ENCODE measurements around the gene MAPK4. TPM values are rescaled to one million over a fixed set of nuclear protein-coding genes. Genes with fewer than 3 reads are reported as not detected.

Gene MAPK4
- polyA plus RNA-seq, 1 experiment, result not detected

- POLR2A ChIA-PET, result no interaction called here
- no peak for TF ChIP-seq CTCF (IDR thresholded peaks at IDR 0.05; ENCODE audit: low read depth, low read length)
Observed at GRCh38 chr18:50722311-50722710, 162.4 kb downstream of the MAPK4 start.

GRCh38 chr18:50724751-50725151 is 164.9 kb downstream of the MAPK4 start:
- H3K27me3 ChIP-seq (ENCODE audit: control insufficient read depth, insufficient read depth, low read length), result no peaks in the 10 kb centered on the region
- CTCF ChIA-PET, result interaction anchor here (0.6 kb wide), 1 partner anchor 442 kb away, joined by 8 read pairs; no protein-coding TSS in a partner anchor
- TF ChIP-seq CTCF (IDR thresholded peaks at IDR 0.05; ENCODE audit: low read depth, low read length), result no peak
- DNase-seq (ENCODE audit: low read depth, low spot score), result no peak
- POLR2A ChIA-PET, result no interaction called here
- peaks cover 4% of the 10 kb centered on the region; the same call in 1 of the 2 replicates for H3K9me3 ChIP-seq (ENCODE audit: control insufficient read depth, insufficient read depth, low read length)
- H3K4me3 ChIP-seq (ENCODE audit: low read depth, low read length), result no peak overlapping the region
- no peak overlapping the region for H3K27ac ChIP-seq (ENCODE audit: low read depth, low read length)

More at GRCh38 chr18:50722311-50722710, 162.4 kb downstream of the MAPK4 start:
- no peak for DNase-seq (ENCODE audit: low read depth, low spot score)
- CTCF ChIA-PET, result no interaction called here
- H3K27me3 ChIP-seq (ENCODE audit: control insufficient read depth, insufficient read depth, low read length), result no peaks in the 10 kb centered on the region
- H3K27ac ChIP-seq (ENCODE audit: low read depth, low read length), result no peak overlapping the region
- no peak overlapping the region for H3K4me3 ChIP-seq (ENCODE audit: low read depth, low read length)
- no peaks in the 10 kb centered on the region for H3K9me3 ChIP-seq (ENCODE audit: control insufficient read depth, insufficient read depth, low read length)

GRCh38 chr18:50726960-50727589 is 167.2 kb downstream of the MAPK4 start:
- peaks cover 4% of the 10 kb centered on the region; the same call in 1 of the 2 replicates for H3K9me3 ChIP-seq (ENCODE audit: control insufficient read depth, insufficient read depth, low read length)
- no peak overlapping the region for H3K4me3 ChIP-seq (ENCODE audit: low read depth, low read length)
- POLR2A ChIA-PET, result no interaction called here
- no peak for DNase-seq (ENCODE audit: low read depth, low spot score)
- H3K27ac ChIP-seq (ENCODE audit: low read depth, low read length), result no peak overlapping the region
- H3K27me3 ChIP-seq (ENCODE audit: control insufficient read depth, insufficient read depth, low read length), result no peaks in the 10 kb centered on the region
- CTCF ChIA-PET, result no interaction called here
- TF ChIP-seq CTCF (IDR thresholded peaks at IDR 0.05; ENCODE audit: low read depth, low read length), result no peak

- no peak for TF ChIP-seq CTCF (IDR thresholded peaks at IDR 0.05; ENCODE audit: low read depth, low read length)
- Histone ChIP-seq H3K4me3 (ENCODE audit: low read depth, low read length) (no peak overlapping the region), H3K27ac (ENCODE audit: low read depth, low read length) (no peak overlapping the region), H3K27me3 (ENCODE audit: control insufficient read depth, insufficient read depth, low read length) (no peaks in the 10 kb centered on the region), H3K9me3 (ENCODE audit: control insufficient read depth, insufficient read depth, low read length) (peaks cover 4% of the 10 kb centered on the region; the same call in 1 of the 2 replicates)
- no peak for DNase-seq (ENCODE audit: low read depth, low spot score)
- CTCF ChIA-PET, result no interaction called here
- POLR2A ChIA-PET, result no interaction called here
Observed at GRCh38 chr18:50727721-50728471, 168.0 kb downstream of the MAPK4 start.

DNA sequence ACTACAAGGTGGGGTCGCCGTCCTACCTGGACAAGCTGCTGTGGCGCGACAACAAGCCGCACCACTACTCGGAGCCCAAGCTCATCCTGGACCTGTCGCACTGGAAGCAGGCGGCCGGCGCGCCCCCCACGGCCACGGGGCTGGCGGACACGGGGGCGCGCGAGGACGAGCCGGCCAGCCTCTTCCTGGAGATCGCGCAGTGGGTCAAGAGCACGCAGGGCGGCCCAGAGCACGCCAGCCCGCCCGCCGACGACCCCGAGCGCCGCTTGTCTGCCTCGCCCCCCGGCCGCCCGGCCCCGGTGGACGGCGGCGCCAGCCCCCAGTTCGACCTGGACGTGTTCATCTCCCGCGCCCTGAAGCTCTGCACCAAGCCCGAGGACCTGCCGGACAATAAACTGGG is 169.5 kb downstream of the MAPK4 start:
- ChIA-PET POLR2A (no interaction called here), CTCF (no interaction called here)
- TF ChIP-seq CTCF (IDR thresholded peaks at IDR 0.05; ENCODE audit: low read depth, low read length), result no peak
- Histone ChIP-seq H3K9me3 (ENCODE audit: control insufficient read depth, insufficient read depth, low read length) (peaks cover 4% of the 10 kb centered on the region; the same call in 1 of the 2 replicates), H3K4me3 (ENCODE audit: low read depth, low read length) (no peak overlapping the region), H3K27ac (ENCODE audit: low read depth, low read length) (no peak overlapping the region), H3K27me3 (ENCODE audit: control insufficient read depth, insufficient read depth, low read length) (no peaks in the 10 kb centered on the region)
- no peak for DNase-seq (ENCODE audit: low read depth, low spot score)
